ENCODE data around the gene GPC5. TPM values are rescaled to one million over a fixed set of nuclear protein-coding genes. Genes with fewer than 3 reads are reported as not detected.
A peak's percentile ranks its signal among the peaks of the same experiment; 100 is the strongest.
"Not testable (repeated sequence)": the region's sequence is repeated elsewhere in the genome, so short reads cannot be mapped to it uniquely, and the experiment has no call there.

The GPC5 gene
- polyA plus RNA-seq, 4 donors: 3.8 to 7.6 (median 4.3) TPM

- no peak for DNase-seq (ENCODE audit: low read depth in 4 of 4, low spot score in 3 of 4)
Measured at GRCh38 chr13:92661406-92661805, 1263.0 kb downstream of the GPC5 start.

GRCh38 chr13:92668157-92668556, 1269.7 kb downstream of the GPC5 start:
- DNase-seq (ENCODE audit: low read depth in 4 of 4, low spot score in 3 of 4): no peak

- DNase-seq (ENCODE audit: low read depth in 4 of 4, low spot score in 3 of 4): no peak
Measured at GRCh38 chr13:92670096-92670495, 1271.7 kb downstream of the GPC5 start.

GRCh38 chr13:92671821-92672220, 1273.4 kb downstream of the GPC5 start:
- no peak for DNase-seq (ENCODE audit: low read depth in 4 of 4, low spot score in 3 of 4)

GRCh38 chr13:92676246-92676645, 1277.8 kb downstream of the GPC5 start:
- no peak for DNase-seq (ENCODE audit: low read depth in 4 of 4, low spot score in 3 of 4)

- no peak for DNase-seq (ENCODE audit: low read depth in 4 of 4, low spot score in 3 of 4)
Measured at GRCh38 chr13:92677571-92677970, 1279.2 kb downstream of the GPC5 start.

- DNase-seq (ENCODE audit: low read depth in 4 of 4, low spot score in 3 of 4): no peak
Measured at GRCh38 chr13:92679602-92680001, 1281.2 kb downstream of the GPC5 start.

- no peak for DNase-seq (ENCODE audit: low read depth in 4 of 4, low spot score in 3 of 4)
Measured at GRCh38 chr13:92681239-92681638, 1282.8 kb downstream of the GPC5 start.

GRCh38 chr13:92682832-92683517, 1284.6 kb downstream of the GPC5 start:
- no peak for DNase-seq (ENCODE audit: low read depth in 4 of 4, low spot score in 3 of 4)

- no peak for DNase-seq (ENCODE audit: low read depth in 4 of 4, low spot score in 3 of 4)
Measured at GRCh38 chr13:92694047-92694446, 1295.6 kb downstream of the GPC5 start.

- DNase-seq (ENCODE audit: low read depth in 4 of 4, low spot score in 3 of 4): not testable (repeated sequence)
Measured at GRCh38 chr13:92695827-92696226, 1297.4 kb downstream of the GPC5 start.

GRCh38 chr13:92716749-92717148, 1318.3 kb downstream of the GPC5 start:
- DNase-seq (ENCODE audit: low read depth in 4 of 4, low spot score in 3 of 4): peak in 1 of 4 donors; percentile 5

- DNase-seq (ENCODE audit: low read depth in 4 of 4, low spot score in 3 of 4): no peak
Measured at GRCh38 chr13:92717857-92718256, 1319.4 kb downstream of the GPC5 start.

GRCh38 chr13:92719868-92720267, 1321.4 kb downstream of the GPC5 start:
- no peak for DNase-seq (ENCODE audit: low read depth in 4 of 4, low spot score in 3 of 4)

- no peak for DNase-seq (ENCODE audit: low read depth in 4 of 4, low spot score in 3 of 4)
Measured at GRCh38 chr13:92721620-92722019, 1323.2 kb downstream of the GPC5 start.

GRCh38 chr13:92727118-92727517, 1328.7 kb downstream of the GPC5 start:
- DNase-seq (ENCODE audit: low read depth in 4 of 4, low spot score in 3 of 4): no peak

- no peak for DNase-seq (ENCODE audit: low read depth in 4 of 4, low spot score in 3 of 4)
Measured at GRCh38 chr13:92734068-92734467, 1335.6 kb downstream of the GPC5 start.

GRCh38 chr13:92734545-92734944, 1336.1 kb downstream of the GPC5 start:
- DNase-seq (ENCODE audit: low read depth in 4 of 4, low spot score in 3 of 4): no peak

GRCh38 chr13:92735909-92736308, 1337.5 kb downstream of the GPC5 start:
- DNase-seq (ENCODE audit: low read depth in 4 of 4, low spot score in 3 of 4): no peak

- DNase-seq (ENCODE audit: low read depth in 4 of 4, low spot score in 3 of 4): no peak
Measured at GRCh38 chr13:92739306-92739818, 1340.9 kb downstream of the GPC5 start.

- no peak for DNase-seq (ENCODE audit: low read depth in 4 of 4, low spot score in 3 of 4)
Measured at GRCh38 chr13:92743992-92744391, 1345.6 kb downstream of the GPC5 start.

- no peak for DNase-seq (ENCODE audit: low read depth in 4 of 4, low spot score in 3 of 4)
Measured at GRCh38 chr13:92745258-92745657, 1346.8 kb downstream of the GPC5 start.

- not testable (repeated sequence) for DNase-seq (ENCODE audit: low read depth in 4 of 4, low spot score in 3 of 4)
Measured at GRCh38 chr13:92752705-92753104, 1354.3 kb downstream of the GPC5 start.

Data from right renal pelvis (tissue), 4 donors.